GM23248 (cell line): ENCODE results near the gene SRF.

Experiments
- EZH2 ChIP-seq: fragments of 200-600 bp; sonication (generic); IDR thresholded peaks from 2 replicates; pipeline ENCODE4 v1.6.1; 2018; ENCODE audit warnings: antibody characterized with exemption, mild to moderate bottlenecking; ENCODE audit not compliant: insufficient read depth, poor library complexity, severe bottlenecking
- EZH2phosphoT487 ChIP-seq: fragments of 200-600 bp; sonication (generic); IDR thresholded peaks from 2 replicates; pipeline ENCODE4 v1.6.1; 2018; ENCODE audit warnings: antibody characterized with exemption, moderate library complexity, mild to moderate bottlenecking, low read depth; ENCODE audit not compliant: insufficient read depth

- no peak for TF ChIP-seq EZH2phosphoT487
- no peak for TF ChIP-seq EZH2
Measured at GRCh38 chr6:43142101-43142500, 29.0 kb upstream of the SRF start.
